Mesendoderm (in vitro differentiated cells): ENCODE measurements around the gene MTFMT.
A peak's percentile ranks its signal among the peaks of the same experiment; 100 is the strongest.

Source experiments
- DNase-seq: peaks from one replicate; pipeline ENCODE4 v3.0.0; 2013
- H2AK5ac ChIP-seq: 2 replicates; pipeline ENCODE4 v1.6.1; 2013; ENCODE audit warnings: low read length, inconsistent platforms
- H2BK120ac ChIP-seq: 2 replicates; pipeline ENCODE4 v1.6.1; 2013; ENCODE audit warnings: low read depth, mild to moderate bottlenecking, low read length, moderate library complexity, mixed read lengths
- H2BK15ac ChIP-seq: replicated peaks from 2 replicates; pipeline ENCODE4 v1.6.1; 2013; ENCODE audit warnings: low read depth, mild to moderate bottlenecking, moderate library complexity
- H2BK5ac ChIP-seq: 2 replicates; pipeline ENCODE4 v1.6.1; 2013; ENCODE audit warnings: low read length, inconsistent platforms
- H3K18ac ChIP-seq: 2 replicates; pipeline ENCODE4 v1.6.1; 2013; ENCODE audit warnings: mild to moderate bottlenecking, low read length, mixed read lengths
- H3K23ac ChIP-seq: one replicate; pipeline ENCODE4 v1.6.1; 2013; ENCODE audit warnings: low read length
- H3K27ac ChIP-seq: 2 replicates; pipeline ENCODE4 v1.5.1; 2013; ENCODE audit warnings: low read depth, mild to moderate bottlenecking, inconsistent platforms, low read length, moderate library complexity
- H3K27me3 ChIP-seq: 2 replicates; pipeline ENCODE4 v1.6.1; 2013; ENCODE audit warnings: low read length, control low read depth, mild to moderate bottlenecking, inconsistent platforms; ENCODE audit not compliant: insufficient read depth, poor library complexity
- H3K36me3 ChIP-seq: 2 replicates; pipeline ENCODE4 v1.6.1; 2013; ENCODE audit warnings: low read length, inconsistent platforms; ENCODE audit not compliant: control insufficient read depth, insufficient read depth
- H3K4ac ChIP-seq: one replicate; pipeline ENCODE4 v1.6.1; 2013; ENCODE audit warnings: low read depth, mild to moderate bottlenecking, low read length, moderate library complexity
- H3K4me1 ChIP-seq: 2 replicates; pipeline ENCODE4 v1.6.1; 2013; ENCODE audit warnings: low read depth, low read length, inconsistent platforms; ENCODE audit not compliant: control insufficient read depth
- H3K4me2 ChIP-seq: 2 replicates; pipeline ENCODE4 v1.6.1; 2013; ENCODE audit warnings: low read length
- H3K4me3 ChIP-seq: 2 replicates; pipeline ENCODE4 v1.5.1; 2013; ENCODE audit warnings: mild to moderate bottlenecking, low read length
- H3K56ac ChIP-seq: one replicate; pipeline ENCODE4 v1.6.1; 2013; ENCODE audit warnings: low read length
- H3K79me1 ChIP-seq: 2 replicates; pipeline ENCODE4 v1.6.1; 2013; ENCODE audit warnings: low read length, inconsistent platforms
- H3K79me2 ChIP-seq: 2 replicates; pipeline ENCODE4 v1.6.1; 2013; ENCODE audit warnings: mild to moderate bottlenecking, low read length; ENCODE audit not compliant: control insufficient read depth, insufficient read depth
- H3K9ac ChIP-seq: 2 replicates; pipeline ENCODE4 v1.6.1; 2013; ENCODE audit warnings: low read length, inconsistent platforms
- H4K5ac ChIP-seq: one replicate; pipeline ENCODE4 v1.6.1; 2013; ENCODE audit warnings: low read length
- H4K8ac ChIP-seq: one replicate; pipeline ENCODE4 v1.6.1; 2013; ENCODE audit warnings: low read depth, mild to moderate bottlenecking, control low read depth, low read length, moderate library complexity
- WGBS: extraction: QIAGEN DNeasy Blood & Tissue Kit; methylation state at CpG from one replicate; pipeline ENCODE4 v1.1.7; 2013; ENCODE audit warnings: low lambda C conversion rate, missing lambda C conversion rate; ENCODE audit not compliant: insufficient coverage; ENCODE audit errors: extremely low coverage; 5-methylcytosine and 5-hydroxymethylcytosine counted together

MTFMT gene

DNA sequence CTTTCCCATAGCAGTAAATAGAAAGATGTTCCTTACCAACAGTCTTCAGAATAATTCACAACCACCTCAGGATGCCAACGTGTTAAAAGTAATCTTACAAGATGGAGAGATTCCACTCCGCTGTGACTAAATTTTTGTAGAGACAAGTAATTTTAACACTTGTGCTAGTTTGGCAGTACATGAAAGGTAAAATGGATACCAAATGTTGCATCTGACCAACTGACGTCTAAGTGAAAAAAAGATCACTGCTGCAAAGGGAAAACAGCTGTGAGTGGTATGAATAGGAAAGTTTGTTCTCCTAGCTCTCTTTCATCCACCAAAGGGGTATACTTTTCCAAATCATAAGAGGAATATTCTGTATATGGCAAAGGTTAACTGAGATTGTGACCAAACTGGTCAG lies 42.3 kb downstream of the MTFMT start:
- H3K4me3 ChIP-seq: no peak overlapping the region
- H3K79me2 ChIP-seq: peaks cover 2% of the 10 kb centered on the region
- no peak overlapping the region for H3K56ac ChIP-seq
- H3K9ac ChIP-seq: no peak overlapping the region
- H2BK120ac ChIP-seq: no peak overlapping the region
- H3K27ac ChIP-seq: no peak overlapping the region
- H3K79me1 ChIP-seq: peaks cover 7% of the 10 kb centered on the region
- no peak overlapping the region for H2BK15ac ChIP-seq
- H3K4ac ChIP-seq: no peak overlapping the region
- no peak overlapping the region for H2AK5ac ChIP-seq
- no peaks in the 10 kb centered on the region for H3K36me3 ChIP-seq
- H3K23ac ChIP-seq: no peak overlapping the region
- H3K4me1 ChIP-seq: no peaks in the 10 kb centered on the region
- no peak overlapping the region for H3K18ac ChIP-seq
- H2BK5ac ChIP-seq: no peak overlapping the region
- H3K4me2 ChIP-seq: no peak overlapping the region
- no CpG with 5 or more reads among the region's 3 CpGs for WGBS
- no peaks in the 10 kb centered on the region for H3K27me3 ChIP-seq
- H4K8ac ChIP-seq: no peak overlapping the region
- H4K5ac ChIP-seq: no peak overlapping the region
- no peak for DNase-seq

GRCh38 chr15:64985366-64986033 lies 43.9 kb downstream of the MTFMT start:
- H3K79me1 ChIP-seq: peaks cover 7% of the 10 kb centered on the region
- H3K27ac ChIP-seq: no peak overlapping the region
- H3K4ac ChIP-seq: no peak overlapping the region
- H3K4me1 ChIP-seq: no peaks in the 10 kb centered on the region
- H3K9ac ChIP-seq: no peak overlapping the region
- no peak overlapping the region for H4K8ac ChIP-seq
- H3K18ac ChIP-seq: no peak overlapping the region
- H2BK15ac ChIP-seq: no peak overlapping the region
- no peak overlapping the region for H2BK120ac ChIP-seq
- H3K4me2 ChIP-seq: no peak overlapping the region
- H3K4me3 ChIP-seq: no peak overlapping the region
- no peak overlapping the region for H2BK5ac ChIP-seq
- no peak overlapping the region for H3K56ac ChIP-seq
- peaks cover 2% of the 10 kb centered on the region for H3K79me2 ChIP-seq
- H3K36me3 ChIP-seq: no peaks in the 10 kb centered on the region
- no peak overlapping the region for H2AK5ac ChIP-seq
- no CpG with 5 or more reads among the region's 9 CpGs for WGBS
- H3K23ac ChIP-seq: no peak overlapping the region
- DNase-seq: no peak
- no peaks in the 10 kb centered on the region for H3K27me3 ChIP-seq
- H4K5ac ChIP-seq: no peak overlapping the region

DNA sequence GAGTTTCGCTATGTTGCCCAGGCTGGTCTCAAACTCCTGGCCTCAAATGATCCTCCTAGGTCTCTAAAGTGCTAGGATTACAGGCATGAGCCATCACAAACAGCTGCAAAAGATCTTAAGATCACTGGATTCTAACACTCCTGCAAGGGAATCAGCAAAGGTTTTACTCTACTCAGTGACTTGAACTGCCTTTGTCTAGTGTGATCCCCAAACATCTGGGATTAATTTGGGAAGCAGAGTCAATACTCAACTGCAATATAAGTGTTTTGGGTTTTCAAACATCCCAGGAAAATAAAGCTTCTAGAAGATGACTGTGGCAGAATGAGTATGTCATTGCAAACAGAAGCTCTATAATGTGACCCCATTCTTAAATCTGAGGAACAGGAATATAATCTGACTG lies 47.0 kb downstream of the MTFMT start:
- no peak overlapping the region for H3K23ac ChIP-seq
- no peak overlapping the region for H4K5ac ChIP-seq
- H2AK5ac ChIP-seq: no peak overlapping the region
- no peak for DNase-seq
- no peak overlapping the region for H2BK5ac ChIP-seq
- H3K27me3 ChIP-seq: no peaks in the 10 kb centered on the region
- no peak overlapping the region for H3K4ac ChIP-seq
- WGBS: no CpG with 5 or more reads among the region's 1 CpG
- H2BK120ac ChIP-seq: no peak overlapping the region
- no peak overlapping the region for H3K27ac ChIP-seq
- H3K4me2 ChIP-seq: no peak overlapping the region
- H3K79me2 ChIP-seq: no peaks in the 10 kb centered on the region
- no peaks in the 10 kb centered on the region for H3K36me3 ChIP-seq
- no peaks in the 10 kb centered on the region for H3K4me1 ChIP-seq
- no peak overlapping the region for H2BK15ac ChIP-seq
- H3K18ac ChIP-seq: no peak overlapping the region
- H3K9ac ChIP-seq: no peak overlapping the region
- H3K4me3 ChIP-seq: no peak overlapping the region
- no peak overlapping the region for H4K8ac ChIP-seq
- H3K56ac ChIP-seq: no peak overlapping the region
- H3K79me1 ChIP-seq: peaks cover 5% of the 10 kb centered on the region

GRCh38 chr15:64981812-64982431 lies 47.5 kb downstream of the MTFMT start:
- no peak overlapping the region for H2BK5ac ChIP-seq
- no peak for DNase-seq
- H3K4me2 ChIP-seq: no peak overlapping the region
- H3K79me2 ChIP-seq: no peaks in the 10 kb centered on the region
- WGBS: no CpG with 5 or more reads among the region's 6 CpGs
- peaks cover 5% of the 10 kb centered on the region for H3K79me1 ChIP-seq
- H4K8ac ChIP-seq: no peak overlapping the region
- no peak overlapping the region for H3K56ac ChIP-seq
- no peaks in the 10 kb centered on the region for H3K27me3 ChIP-seq
- H3K4me3 ChIP-seq: no peak overlapping the region
- no peak overlapping the region for H2BK120ac ChIP-seq
- H3K36me3 ChIP-seq: no peaks in the 10 kb centered on the region
- no peak overlapping the region for H3K27ac ChIP-seq
- no peak overlapping the region for H3K4ac ChIP-seq
- H4K5ac ChIP-seq: no peak overlapping the region
- no peaks in the 10 kb centered on the region for H3K4me1 ChIP-seq
- no peak overlapping the region for H3K18ac ChIP-seq
- no peak overlapping the region for H3K23ac ChIP-seq
- H2AK5ac ChIP-seq: no peak overlapping the region
- no peak overlapping the region for H3K9ac ChIP-seq
- no peak overlapping the region for H2BK15ac ChIP-seq

DNA sequence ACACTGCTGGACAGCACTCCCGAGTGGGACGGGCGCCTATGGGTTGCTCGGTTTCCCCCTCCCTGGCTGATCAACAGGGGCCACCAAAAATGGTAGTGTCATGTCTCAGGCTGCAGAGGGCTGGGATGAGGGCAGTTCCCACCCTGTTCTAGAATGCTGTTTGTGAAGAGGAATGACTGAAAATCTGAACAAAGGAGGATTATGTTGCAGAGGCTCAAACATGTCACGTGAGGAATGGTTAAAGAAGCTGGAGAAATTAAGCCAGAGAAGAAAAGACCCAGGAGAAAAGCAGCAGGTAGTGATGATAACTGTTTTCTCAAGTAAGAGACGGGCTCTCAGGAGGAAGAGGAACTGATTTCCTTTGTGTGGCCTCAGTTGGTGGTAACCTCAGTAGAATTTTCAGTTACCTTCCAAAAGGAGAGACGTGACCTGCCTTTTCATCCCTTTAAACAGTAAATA lies 50.2 kb downstream of the MTFMT start:
- Histone ChIP-seq H2BK5ac (no peak overlapping the region), H2BK15ac (no peak overlapping the region), H3K4ac (no peak overlapping the region), H3K27ac (peak overlapping the region; percentile 63), H3K79me1 (peaks cover 1% of the 10 kb centered on the region), H3K23ac (no peak overlapping the region), H3K36me3 (no peaks in the 10 kb centered on the region), H4K5ac (no peak overlapping the region), H3K56ac (no peak overlapping the region), H3K4me2 (no peak overlapping the region), H2BK120ac (no peak overlapping the region), H4K8ac (no peak overlapping the region), H3K9ac (no peak overlapping the region), H3K4me1 (no peaks in the 10 kb centered on the region), H3K79me2 (no peaks in the 10 kb centered on the region), H3K4me3 (no peak overlapping the region), H2AK5ac (no peak overlapping the region), H3K18ac (peak overlapping the region; percentile 69), H3K27me3 (no peaks in the 10 kb centered on the region)
- DNase-seq: peak; percentile 42
- no CpG with 5 or more reads among the region's 7 CpGs for WGBS
